ENCODE measurements around the gene MYH4. TPM values are rescaled to one million over a fixed set of nuclear protein-coding genes. Genes with fewer than 3 reads are reported as not detected.

Gene MYH4
- total and polyA plus RNA-seq, 2 of the 13 experiments (the other 11 are each of a cell fraction or from before 2014, with no cell fraction given), result 0.01 to 0.02 TPM

- no peak for TF ChIP-seq ZNF292 (CRISPR knock-in tag; IDR thresholded peaks at IDR 0.05; ENCODE audit: borderline replicate concordance, low read depth)
- TF ChIP-seq FOXP1 (IDR thresholded peaks at IDR 0.05), result no peak
- TF ChIP-seq FOXP1 (CRISPR knock-in tag; IDR thresholded peaks at IDR 0.05), result peak; percentile 76
- no peak for TF ChIP-seq ZFP36 (IDR thresholded peaks at IDR 0.05; ENCODE audit: borderline replicate concordance, low read depth, low read length, partially characterized antibody)
- no peak for TF ChIP-seq SNRNP70 (IDR thresholded peaks at IDR 0.05; ENCODE audit: low read depth, low read length)
- TF ChIP-seq, protein P1, sequence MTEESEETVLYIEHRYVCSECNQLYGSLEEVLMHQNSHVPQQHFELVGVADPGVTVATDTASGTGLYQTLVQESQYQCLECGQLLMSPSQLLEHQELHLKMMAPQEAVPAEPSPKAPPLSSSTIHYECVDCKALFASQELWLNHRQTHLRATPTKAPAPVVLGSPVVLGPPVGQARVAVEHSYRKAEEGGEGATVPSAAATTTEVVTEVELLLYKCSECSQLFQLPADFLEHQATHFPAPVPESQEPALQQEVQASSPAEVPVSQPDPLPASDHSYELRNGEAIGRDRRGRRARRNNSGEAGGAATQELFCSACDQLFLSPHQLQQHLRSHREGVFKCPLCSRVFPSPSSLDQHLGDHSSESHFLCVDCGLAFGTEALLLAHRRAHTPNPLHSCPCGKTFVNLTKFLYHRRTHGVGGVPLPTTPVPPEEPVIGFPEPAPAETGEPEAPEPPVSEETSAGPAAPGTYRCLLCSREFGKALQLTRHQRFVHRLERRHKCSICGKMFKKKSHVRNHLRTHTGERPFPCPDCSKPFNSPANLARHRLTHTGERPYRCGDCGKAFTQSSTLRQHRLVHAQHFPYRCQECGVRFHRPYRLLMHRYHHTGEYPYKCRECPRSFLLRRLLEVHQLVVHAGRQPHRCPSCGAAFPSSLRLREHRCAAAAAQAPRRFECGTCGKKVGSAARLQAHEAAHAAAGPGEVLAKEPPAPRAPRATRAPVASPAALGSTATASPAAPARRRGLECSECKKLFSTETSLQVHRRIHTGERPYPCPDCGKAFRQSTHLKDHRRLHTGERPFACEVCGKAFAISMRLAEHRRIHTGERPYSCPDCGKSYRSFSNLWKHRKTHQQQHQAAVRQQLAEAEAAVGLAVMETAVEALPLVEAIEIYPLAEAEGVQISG (CRISPR knock-in tag; IDR thresholded peaks at IDR 0.05), result no peak
- TF ChIP-seq NFIC (IDR thresholded peaks at IDR 0.05; ENCODE audit: low read length), result peak; percentile 78; the same call in 1 of the 2 replicates
- TF ChIP-seq KMT2A (CRISPR knock-in tag; IDR thresholded peaks at IDR 0.05), result no peak
- TF ChIP-seq, protein P2, sequence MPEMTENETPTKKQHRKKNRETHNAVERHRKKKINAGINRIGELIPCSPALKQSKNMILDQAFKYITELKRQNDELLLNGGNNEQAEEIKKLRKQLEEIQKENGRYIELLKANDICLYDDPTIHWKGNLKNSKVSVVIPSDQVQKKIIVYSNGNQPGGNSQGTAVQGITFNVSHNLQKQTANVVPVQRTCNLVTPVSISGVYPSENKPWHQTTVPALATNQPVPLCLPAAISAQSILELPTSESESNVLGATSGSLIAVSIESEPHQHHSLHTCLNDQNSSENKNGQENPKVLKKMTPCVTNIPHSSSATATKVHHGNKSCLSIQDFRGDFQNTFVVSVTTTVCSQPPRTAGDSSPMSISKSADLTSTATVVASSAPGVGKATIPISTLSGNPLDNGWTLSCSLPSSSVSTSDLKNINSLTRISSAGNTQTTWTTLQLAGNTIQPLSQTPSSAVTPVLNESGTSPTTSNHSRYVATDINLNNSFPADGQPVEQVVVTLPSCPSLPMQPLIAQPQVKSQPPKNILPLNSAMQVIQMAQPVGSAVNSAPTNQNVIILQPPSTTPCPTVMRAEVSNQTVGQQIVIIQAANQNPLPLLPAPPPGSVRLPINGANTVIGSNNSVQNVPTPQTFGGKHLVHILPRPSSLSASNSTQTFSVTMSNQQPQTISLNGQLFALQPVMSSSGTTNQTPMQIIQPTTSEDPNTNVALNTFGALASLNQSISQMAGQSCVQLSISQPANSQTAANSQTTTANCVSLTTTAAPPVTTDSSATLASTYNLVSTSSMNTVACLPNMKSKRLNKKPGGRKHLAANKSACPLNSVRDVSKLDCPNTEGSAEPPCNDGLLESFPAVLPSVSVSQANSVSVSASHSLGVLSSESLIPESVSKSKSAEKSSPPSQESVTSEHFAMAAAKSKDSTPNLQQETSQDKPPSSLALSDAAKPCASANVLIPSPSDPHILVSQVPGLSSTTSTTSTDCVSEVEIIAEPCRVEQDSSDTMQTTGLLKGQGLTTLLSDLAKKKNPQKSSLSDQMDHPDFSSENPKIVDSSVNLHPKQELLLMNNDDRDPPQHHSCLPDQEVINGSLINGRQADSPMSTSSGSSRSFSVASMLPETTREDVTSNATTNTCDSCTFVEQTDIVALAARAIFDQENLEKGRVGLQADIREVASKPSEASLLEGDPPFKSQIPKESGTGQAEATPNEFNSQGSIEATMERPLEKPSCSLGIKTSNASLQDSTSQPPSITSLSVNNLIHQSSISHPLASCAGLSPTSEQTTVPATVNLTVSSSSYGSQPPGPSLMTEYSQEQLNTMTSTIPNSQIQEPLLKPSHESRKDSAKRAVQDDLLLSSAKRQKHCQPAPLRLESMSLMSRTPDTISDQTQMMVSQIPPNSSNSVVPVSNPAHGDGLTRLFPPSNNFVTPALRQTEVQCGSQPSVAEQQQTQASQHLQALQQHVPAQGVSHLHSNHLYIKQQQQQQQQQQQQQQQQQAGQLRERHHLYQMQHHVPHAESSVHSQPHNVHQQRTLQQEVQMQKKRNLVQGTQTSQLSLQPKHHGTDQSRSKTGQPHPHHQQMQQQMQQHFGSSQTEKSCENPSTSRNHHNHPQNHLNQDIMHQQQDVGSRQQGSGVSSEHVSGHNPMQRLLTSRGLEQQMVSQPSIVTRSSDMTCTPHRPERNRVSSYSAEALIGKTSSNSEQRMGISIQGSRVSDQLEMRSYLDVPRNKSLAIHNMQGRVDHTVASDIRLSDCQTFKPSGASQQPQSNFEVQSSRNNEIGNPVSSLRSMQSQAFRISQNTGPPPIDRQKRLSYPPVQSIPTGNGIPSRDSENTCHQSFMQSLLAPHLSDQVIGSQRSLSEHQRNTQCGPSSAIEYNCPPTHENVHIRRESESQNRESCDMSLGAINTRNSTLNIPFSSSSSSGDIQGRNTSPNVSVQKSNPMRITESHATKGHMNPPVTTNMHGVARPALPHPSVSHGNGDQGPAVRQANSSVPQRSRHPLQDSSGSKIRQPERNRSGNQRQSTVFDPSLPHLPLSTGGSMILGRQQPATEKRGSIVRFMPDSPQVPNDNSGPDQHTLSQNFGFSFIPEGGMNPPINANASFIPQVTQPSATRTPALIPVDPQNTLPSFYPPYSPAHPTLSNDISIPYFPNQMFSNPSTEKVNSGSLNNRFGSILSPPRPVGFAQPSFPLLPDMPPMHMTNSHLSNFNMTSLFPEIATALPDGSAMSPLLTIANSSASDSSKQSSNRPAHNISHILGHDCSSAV (CRISPR knock-in tag; IDR thresholded peaks at IDR 0.05; ENCODE audit: borderline replicate concordance), result no peak
- TF ChIP-seq ZGPAT (CRISPR knock-in tag; IDR thresholded peaks at IDR 0.05), result peak; percentile 30; the same call in 1 of the 2 replicates
- TF ChIP-seq GTF3A (CRISPR knock-in tag; conservative IDR thresholded peaks at IDR 0.05), result no peak
These were observed 22.1 kb downstream of the MYH4 start (continued) for GRCh38 chr17:10447026-10447931.
